ENCODE measurements around the gene TBC1D2B. TPM values are rescaled to one million over a fixed set of nuclear protein-coding genes. Genes with fewer than 3 reads are reported as not detected.

Gene TBC1D2B
- total and polyA plus RNA-seq, 10 donors: 9.4 to 131 (median 97.4) TPM

GRCh38 chr15:78000927-78001249, 76.6 kb downstream of the TBC1D2B start:
- Histone ChIP-seq H3K27ac (peak overlapping the region in 6 of 8 donors; percentile 32 to 69 (median 42)), H3K27me3 (replicated peaks in 1 of 7) (no peaks in the 10 kb centered on the region), H3K4me3 (no peak overlapping the region), H3K36me3 (peaks cover 0 to 98% (median 75%) of the 10 kb centered on the region in 6 donors), H3K9me3 (no peaks in the 10 kb centered on the region), H3K4me1 (peaks cover 0 to 67% (median 34%) of the 10 kb centered on the region in 6 donors)
- 62 to 87% (median 79%) methylated on average over 6 of the region's 6 CpGs for WGBS, 5 donors
- intact Hi-C loops (cut with DNase I; ENCODE audit: low total_unique reads): loop anchor here (10.0 kb wide), 1 partner anchor 104 kb away; no protein-coding TSS in a partner anchor
- DNase-seq: no peak
- TF ChIP-seq POLR2AphosphoS5 (IDR thresholded peaks at IDR 0.05): peak in 1 of 3 donors; percentile 47
- no peak for TF ChIP-seq CTCF (IDR thresholded peaks at IDR 0.05 in 8 of 11, conservative IDR thresholded peaks at IDR 0.05 in 3 of 11)

DNA sequence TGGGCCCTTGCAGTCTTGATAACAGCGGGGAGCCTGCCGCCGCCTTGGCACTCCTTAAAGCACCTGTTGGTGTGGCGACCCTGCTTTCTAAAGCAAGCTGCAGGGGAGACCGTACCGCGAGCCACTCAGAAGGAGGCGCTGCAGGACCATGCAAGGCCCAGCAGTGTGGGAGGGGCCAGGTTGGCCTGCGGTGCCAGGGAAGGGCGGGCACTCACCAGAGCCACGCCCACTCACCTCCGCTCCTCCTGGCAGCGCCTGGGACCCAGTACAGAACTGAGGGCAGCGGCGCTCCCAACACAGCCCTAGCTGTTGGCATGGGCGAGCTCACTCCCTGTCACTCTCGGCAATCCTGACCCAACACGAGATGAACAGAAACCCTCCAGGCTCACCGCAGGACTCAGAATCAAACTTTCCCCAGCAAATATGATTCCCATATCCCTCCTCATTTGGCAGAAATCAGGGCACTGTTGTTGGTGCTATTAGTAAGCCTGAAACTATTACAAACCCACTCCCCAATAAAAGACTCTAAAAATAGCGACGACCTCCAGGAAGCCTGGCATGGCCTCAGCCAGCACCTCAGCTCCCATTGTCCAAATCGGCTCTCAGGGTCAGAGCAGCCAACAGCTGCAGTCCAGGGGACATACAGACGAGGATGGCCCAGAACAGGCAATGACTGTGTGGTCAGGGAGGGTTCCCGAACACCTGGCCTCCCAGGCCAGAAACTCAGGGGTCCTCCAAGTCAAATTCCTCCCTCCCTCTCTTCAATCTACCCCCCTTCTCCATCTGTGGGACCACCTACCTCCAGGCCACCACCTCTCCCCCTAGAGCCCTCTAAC, 77.2 kb downstream of the TBC1D2B start:
- Histone ChIP-seq H3K36me3 (peaks cover 0 to 97% (median 74%) of the 10 kb centered on the region in 6 donors), H3K27ac (peak overlapping the region in 6 of 8 donors; percentile 32 to 69 (median 42)), H3K27me3 (replicated peaks in 1 of 7) (no peaks in the 10 kb centered on the region), H3K9me3 (no peaks in the 10 kb centered on the region), H3K4me1 (peaks cover 0 to 64% (median 30%) of the 10 kb centered on the region in 6 donors), H3K4me3 (no peak overlapping the region)
- DNase-seq: peak; percentile 95
- WGBS, 5 donors: 54 to 69% (median 58%) methylated on average over 18 to 24 of the region's 24 CpGs
- intact Hi-C loops (cut with DNase I; ENCODE audit: low total_unique reads): loop anchor here (10.0 kb wide), 1 partner anchor 104 kb away; no protein-coding TSS in a partner anchor
- peak; percentile 53 to 87 (median 73) for TF ChIP-seq CTCF (IDR thresholded peaks at IDR 0.05 in 8 of 11, conservative IDR thresholded peaks at IDR 0.05 in 3 of 11)
- no peak for TF ChIP-seq POLR2A (IDR thresholded peaks at IDR 0.05)
- TF ChIP-seq POLR2AphosphoS5 (IDR thresholded peaks at IDR 0.05): peak; percentile 57 to 79 (median 69)

DNA sequence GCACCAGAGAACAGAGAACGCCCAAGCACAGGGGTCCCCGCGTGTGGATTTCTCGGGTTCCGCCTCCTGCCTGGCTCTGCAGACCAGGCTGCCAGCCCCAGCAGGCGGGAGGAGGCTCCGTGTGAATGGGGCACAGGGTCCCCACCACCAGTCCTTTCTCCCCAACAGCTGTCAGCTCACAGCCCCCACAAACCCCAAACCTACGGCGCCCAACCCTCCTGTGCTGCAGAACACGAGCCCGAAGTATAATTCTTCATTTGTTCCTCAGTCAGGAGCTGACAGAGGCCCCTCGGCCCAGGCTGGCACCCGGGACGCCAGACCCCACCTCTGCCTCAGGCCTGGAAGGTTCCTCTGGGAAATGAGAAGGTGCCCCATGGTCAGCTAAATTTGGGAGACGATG, 78.0 kb downstream of the TBC1D2B start:
- intact Hi-C loops (cut with DNase I; ENCODE audit: low total_unique reads): no loop called here
- Histone ChIP-seq H3K27ac (peak overlapping the region in 1 of 8 donors; percentile 11), H3K4me1 (peaks cover 0 to 63% (median 26%) of the 10 kb centered on the region in 6 donors), H3K4me3 (no peak overlapping the region), H3K27me3 (replicated peaks in 1 of 7) (no peaks in the 10 kb centered on the region), H3K9me3 (no peaks in the 10 kb centered on the region), H3K36me3 (peaks cover 0 to 94% (median 74%) of the 10 kb centered on the region in 6 donors)
- DNase-seq: no peak
- no peak for TF ChIP-seq POLR2AphosphoS5 (IDR thresholded peaks at IDR 0.05)
- no peak for TF ChIP-seq CTCF (IDR thresholded peaks at IDR 0.05 in 8 of 11, conservative IDR thresholded peaks at IDR 0.05 in 3 of 11)
- no peak for TF ChIP-seq POLR2A (IDR thresholded peaks at IDR 0.05)
- 90 to 95% (median 92%) methylated on average over 14 to 15 of the region's 15 CpGs for WGBS, 5 donors

- no peak overlapping the region for H3K4me3 ChIP-seq
- H3K27ac ChIP-seq: peak overlapping the region in 3 of 8 donors; percentile 8 to 48 (median 18)
- peaks cover 0 to 93% (median 67%) of the 10 kb centered on the region in 6 donors for H3K36me3 ChIP-seq
- H3K4me1 ChIP-seq: peaks cover 8 to 63% (median 27%) of the 10 kb centered on the region in 6 donors
- TF ChIP-seq POLR2AphosphoS5 (IDR thresholded peaks at IDR 0.05): no peak
- no peak for TF ChIP-seq CTCF (IDR thresholded peaks at IDR 0.05 in 8 of 11, conservative IDR thresholded peaks at IDR 0.05 in 3 of 11)
- TF ChIP-seq POLR2A (IDR thresholded peaks at IDR 0.05): no peak
- WGBS, 5 donors: 91 to 96% (median 93%) methylated on average over 6 to 8 of the region's 8 CpGs
- intact Hi-C loops (cut with DNase I; ENCODE audit: low total_unique reads): no loop called here
- no peak for DNase-seq
- no peaks in the 10 kb centered on the region for H3K27me3 ChIP-seq (replicated peaks in 1 of 7)
- H3K9me3 ChIP-seq: no peaks in the 10 kb centered on the region
Observed at GRCh38 chr15:77998592-77998991, 78.9 kb downstream of the TBC1D2B start.

All from spleen (tissue), 11 donors.